ENCODE data around the gene TULP3. TPM values are rescaled to one million over a fixed set of nuclear protein-coding genes. Genes with fewer than 3 reads are reported as not detected.

The TULP3 gene
- polyA plus RNA-seq, 5 donors: 34.9 to 40.2 (median 35.9) TPM

GRCh38 chr12:2963154-2963759, 72.6 kb downstream of the TULP3 start:
- no peak for DNase-seq

GRCh38 chr12:2963760-2964292, 73.1 kb downstream of the TULP3 start:
- no peak for DNase-seq

- DNase-seq: no peak
Measured at GRCh38 chr12:2967651-2968050, 77.0 kb downstream of the TULP3 start.

- DNase-seq: no peak
Measured at GRCh38 chr12:2970744-2971143, 80.1 kb downstream of the TULP3 start.

- DNase-seq: no peak
Measured at GRCh38 chr12:2973566-2973965, 82.9 kb downstream of the TULP3 start.

GRCh38 chr12:2974560-2974971, 83.9 kb downstream of the TULP3 start:
- DNase-seq: no peak

- DNase-seq: no peak
Measured at GRCh38 chr12:2976581-2976996, 85.9 kb downstream of the TULP3 start.

GRCh38 chr12:2977776-2978175, 87.1 kb downstream of the TULP3 start:
- no peak for DNase-seq

GRCh38 chr12:2979806-2980205, 89.1 kb downstream of the TULP3 start:
- DNase-seq: no peak

GRCh38 chr12:2980630-2981029, 89.9 kb downstream of the TULP3 start:
- no peak for DNase-seq

GRCh38 chr12:2982361-2982760, 91.7 kb downstream of the TULP3 start:
- no peak for DNase-seq

GRCh38 chr12:2984249-2984648, 93.6 kb downstream of the TULP3 start:
- DNase-seq: no peak

GRCh38 chr12:2984698-2985097, 94.0 kb downstream of the TULP3 start:
- no peak for DNase-seq

- no peak for DNase-seq
Measured at GRCh38 chr12:2986876-2987275, 96.2 kb downstream of the TULP3 start.

- no peak for DNase-seq
Measured at GRCh38 chr12:2988494-2988893, 97.8 kb downstream of the TULP3 start.

Other genes with a start within 250 kb of the TULP3 start
- 100 to 1,000 TPM in 1 of 5 donors, 10 to 100 TPM in 4; 74.6 to 104 (median 90.2) TPM for gene FKBP4, start 95.9 kb upstream of the TULP3 start, polyA plus RNA-seq (ENCODE audit: insufficient read depth in 1 of 5, insufficient read length in 5 of 5, low replicate concordance in 1 of 5)
- gene ITFG2, start 78.2 kb upstream of the TULP3 start, polyA plus RNA-seq (ENCODE audit: insufficient read depth in 1 of 5, insufficient read length in 5 of 5, low replicate concordance in 1 of 5): 10 to 100 TPM; 62.0 to 78.9 (median 71.5) TPM
- 1 to 10 TPM; 5.2 to 8.3 (median 5.9) TPM for gene NRIP2, start 55.9 kb upstream of the TULP3 start, polyA plus RNA-seq (ENCODE audit: insufficient read depth in 1 of 5, insufficient read length in 5 of 5, low replicate concordance in 1 of 5)
- 1 to 10 TPM; 1.7 to 4.4 (median 2.6) TPM for gene TEX52, start 33.9 kb upstream of the TULP3 start, polyA plus RNA-seq (ENCODE audit: insufficient read depth in 1 of 5, insufficient read length in 5 of 5, low replicate concordance in 1 of 5)
- gene FOXM1, start 13.7 kb upstream of the TULP3 start, polyA plus RNA-seq (ENCODE audit: insufficient read depth in 1 of 5, insufficient read length in 5 of 5, low replicate concordance in 1 of 5): 10 to 100 TPM; 24.6 to 45.3 (median 32.0) TPM
- 10 to 100 TPM; 34.4 to 42.5 (median 41.5) TPM for gene RHNO1, start 13.7 kb upstream of the TULP3 start, polyA plus RNA-seq (ENCODE audit: insufficient read depth in 1 of 5, insufficient read length in 5 of 5, low replicate concordance in 1 of 5)
- 10 to 100 TPM; 11.6 to 15.6 (median 12.7) TPM for gene TEAD4, start 68.5 kb downstream of the TULP3 start, polyA plus RNA-seq (ENCODE audit: insufficient read depth in 1 of 5, insufficient read length in 5 of 5, low replicate concordance in 1 of 5)
- gene TSPAN9, start 186.5 kb downstream of the TULP3 start, polyA plus RNA-seq (ENCODE audit: insufficient read depth in 1 of 5, insufficient read length in 5 of 5, low replicate concordance in 1 of 5): 100 to 1,000 TPM in 1 of 5 donors, 10 to 100 TPM in 4; 81.2 to 102 (median 91.2) TPM

Measured in right lung (tissue), 5 donors.